Measurements from ENCODE around the gene OR51M1.

DNA sequence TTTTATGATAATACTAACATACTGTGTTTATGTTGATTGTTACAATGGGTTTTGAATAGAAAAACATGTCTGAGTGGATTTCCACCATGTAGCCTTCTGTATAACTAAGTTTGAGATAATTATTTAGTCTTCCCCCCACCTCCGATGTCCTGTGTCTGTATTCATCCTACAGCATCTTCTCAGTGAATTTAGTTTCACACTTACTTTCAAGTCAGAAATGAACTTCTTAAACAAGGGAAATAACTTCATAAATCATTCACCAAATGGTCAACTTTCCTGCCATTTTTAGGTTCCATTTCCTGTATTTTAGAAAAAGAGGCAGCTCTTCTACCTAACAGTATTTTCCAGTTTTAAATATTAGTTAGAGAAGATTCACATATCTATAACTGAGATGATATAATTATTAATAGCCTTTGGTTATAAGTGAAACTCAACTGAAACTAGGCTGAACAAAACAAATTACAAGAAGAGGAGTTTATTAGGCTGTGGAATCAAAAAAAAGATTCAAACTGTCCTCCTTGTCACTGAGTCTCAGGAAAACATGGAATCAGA lies 43.8 kb upstream of the OR51M1 start:
- TF ChIP-seq, protein P1, sequence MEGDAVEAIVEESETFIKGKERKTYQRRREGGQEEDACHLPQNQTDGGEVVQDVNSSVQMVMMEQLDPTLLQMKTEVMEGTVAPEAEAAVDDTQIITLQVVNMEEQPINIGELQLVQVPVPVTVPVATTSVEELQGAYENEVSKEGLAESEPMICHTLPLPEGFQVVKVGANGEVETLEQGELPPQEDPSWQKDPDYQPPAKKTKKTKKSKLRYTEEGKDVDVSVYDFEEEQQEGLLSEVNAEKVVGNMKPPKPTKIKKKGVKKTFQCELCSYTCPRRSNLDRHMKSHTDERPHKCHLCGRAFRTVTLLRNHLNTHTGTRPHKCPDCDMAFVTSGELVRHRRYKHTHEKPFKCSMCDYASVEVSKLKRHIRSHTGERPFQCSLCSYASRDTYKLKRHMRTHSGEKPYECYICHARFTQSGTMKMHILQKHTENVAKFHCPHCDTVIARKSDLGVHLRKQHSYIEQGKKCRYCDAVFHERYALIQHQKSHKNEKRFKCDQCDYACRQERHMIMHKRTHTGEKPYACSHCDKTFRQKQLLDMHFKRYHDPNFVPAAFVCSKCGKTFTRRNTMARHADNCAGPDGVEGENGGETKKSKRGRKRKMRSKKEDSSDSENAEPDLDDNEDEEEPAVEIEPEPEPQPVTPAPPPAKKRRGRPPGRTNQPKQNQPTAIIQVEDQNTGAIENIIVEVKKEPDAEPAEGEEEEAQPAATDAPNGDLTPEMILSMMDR (conservative IDR thresholded peaks at IDR 0.05; ENCODE audit: low read length) = no peak
- TF ChIP-seq EZH2phosphoT487 (IDR thresholded peaks at IDR 0.05; ENCODE audit: borderline replicate concordance, low read depth, low read length) = no peak

All from OCI-LY7 (cell line).